Measurements from ENCODE around the gene RALGPS1. TPM values are rescaled to one million over a fixed set of nuclear protein-coding genes. Genes with fewer than 3 reads are reported as not detected.

The RALGPS1 gene
- total RNA-seq, 2 donors from 2014 or later, result 15.3 to 79.4 TPM

- no peaks in the 10 kb centered on the region for H3K9me3 ChIP-seq
- DNase-seq (peak in 3 of 4 donors; percentile 1 to 3 (median 1)), ATAC-seq (no peak)
- no peak overlapping the region for H3K4me3 ChIP-seq
- H3K36me3 ChIP-seq (replicated peaks in 1 of 2; ENCODE audit: insufficient read depth in 1 of 2, low read depth in 2 of 2), result no peaks in the 10 kb centered on the region
- no peaks in the 10 kb centered on the region for H3K27me3 ChIP-seq
- H3K27ac ChIP-seq, result no peak overlapping the region
- 94 to 95% methylated on average over 6 of the region's 6 CpGs for WGBS, 2 donors
- TF ChIP-seq, protein P1, sequence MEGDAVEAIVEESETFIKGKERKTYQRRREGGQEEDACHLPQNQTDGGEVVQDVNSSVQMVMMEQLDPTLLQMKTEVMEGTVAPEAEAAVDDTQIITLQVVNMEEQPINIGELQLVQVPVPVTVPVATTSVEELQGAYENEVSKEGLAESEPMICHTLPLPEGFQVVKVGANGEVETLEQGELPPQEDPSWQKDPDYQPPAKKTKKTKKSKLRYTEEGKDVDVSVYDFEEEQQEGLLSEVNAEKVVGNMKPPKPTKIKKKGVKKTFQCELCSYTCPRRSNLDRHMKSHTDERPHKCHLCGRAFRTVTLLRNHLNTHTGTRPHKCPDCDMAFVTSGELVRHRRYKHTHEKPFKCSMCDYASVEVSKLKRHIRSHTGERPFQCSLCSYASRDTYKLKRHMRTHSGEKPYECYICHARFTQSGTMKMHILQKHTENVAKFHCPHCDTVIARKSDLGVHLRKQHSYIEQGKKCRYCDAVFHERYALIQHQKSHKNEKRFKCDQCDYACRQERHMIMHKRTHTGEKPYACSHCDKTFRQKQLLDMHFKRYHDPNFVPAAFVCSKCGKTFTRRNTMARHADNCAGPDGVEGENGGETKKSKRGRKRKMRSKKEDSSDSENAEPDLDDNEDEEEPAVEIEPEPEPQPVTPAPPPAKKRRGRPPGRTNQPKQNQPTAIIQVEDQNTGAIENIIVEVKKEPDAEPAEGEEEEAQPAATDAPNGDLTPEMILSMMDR (IDR thresholded peaks at IDR 0.05), result no peak
- no peak for TF ChIP-seq POLR2A (IDR thresholded peaks at IDR 0.05)
- H3K4me1 ChIP-seq, result peaks cover 4% of the 10 kb centered on the region
- intact Hi-C loops (cut with DNase I), result no loop called here
These were observed 267.1 kb downstream of the RALGPS1 start for GRCh38 chr9:127181595-127182190.

- TF ChIP-seq POLR2A (IDR thresholded peaks at IDR 0.05), result no peak
- TF ChIP-seq, protein P1 (IDR thresholded peaks at IDR 0.05), result no peak
- intact Hi-C loops (cut with DNase I), result no loop called here
- Histone ChIP-seq H3K27me3 (no peaks in the 10 kb centered on the region), H3K27ac (no peak overlapping the region), H3K9me3 (no peaks in the 10 kb centered on the region), H3K4me1 (peaks cover 4% of the 10 kb centered on the region), H3K4me3 (no peak overlapping the region), H3K36me3 (replicated peaks in 1 of 2; ENCODE audit: insufficient read depth in 1 of 2, low read depth in 2 of 2) (no peaks in the 10 kb centered on the region)
- no peak for ATAC-seq
- DNase-seq, result no peak
- 87 to 93% methylated on average over 9 to 14 of the region's 14 CpGs for WGBS, 2 donors
These were observed 268.5 kb downstream of the RALGPS1 start for GRCh38 chr9:127182901-127183746.

GRCh38 chr9:127183814-127184582, 269.4 kb downstream of the RALGPS1 start:
- ATAC-seq, result no peak
- H3K27ac ChIP-seq, result no peak overlapping the region
- WGBS, 2 donors, result 82 to 88% methylated on average over 17 of the region's 17 CpGs
- H3K4me3 ChIP-seq, result no peak overlapping the region
- H3K4me1 ChIP-seq, result peaks cover 4% of the 10 kb centered on the region
- intact Hi-C loops (cut with DNase I), result no loop called here
- no peaks in the 10 kb centered on the region for H3K27me3 ChIP-seq
- TF ChIP-seq POLR2A (IDR thresholded peaks at IDR 0.05), result no peak
- TF ChIP-seq, protein P1 (IDR thresholded peaks at IDR 0.05), result no peak
- peak in 1 of 4 donors; percentile 18 for DNase-seq
- no peaks in the 10 kb centered on the region for H3K9me3 ChIP-seq
- H3K36me3 ChIP-seq (replicated peaks in 1 of 2; ENCODE audit: insufficient read depth in 1 of 2, low read depth in 2 of 2), result no peaks in the 10 kb centered on the region

DNA sequence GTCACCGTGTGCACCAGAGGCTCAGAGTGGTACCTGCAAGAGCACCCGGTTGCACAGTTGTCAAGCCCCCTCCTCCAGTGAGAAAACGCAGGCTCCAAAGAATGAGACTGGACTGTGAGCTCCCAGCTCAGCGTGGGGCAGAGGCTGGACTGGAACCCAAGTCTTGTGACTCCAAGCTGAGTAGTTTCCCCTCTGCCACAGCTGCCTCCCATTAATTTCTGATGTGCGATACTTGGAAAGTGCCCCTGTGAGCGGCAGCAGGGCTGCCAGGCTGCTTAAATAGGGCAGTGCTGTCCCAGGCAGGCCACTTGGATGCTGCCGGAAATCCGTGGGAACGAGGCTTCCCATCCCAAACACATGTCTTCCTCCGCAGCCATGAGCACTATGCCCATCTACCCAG, 270.1 kb downstream of the RALGPS1 start:
- Histone ChIP-seq H3K36me3 (replicated peaks in 1 of 2; ENCODE audit: insufficient read depth in 1 of 2, low read depth in 2 of 2) (no peaks in the 10 kb centered on the region), H3K4me1 (peaks cover 4% of the 10 kb centered on the region), H3K27ac (no peak overlapping the region), H3K9me3 (no peaks in the 10 kb centered on the region), H3K4me3 (no peak overlapping the region), H3K27me3 (no peaks in the 10 kb centered on the region)
- ATAC-seq (no peak), DNase-seq (no peak)
- WGBS, 2 donors, result 88 to 92% methylated on average over 8 to 10 of the region's 10 CpGs
- intact Hi-C loops (cut with DNase I), result no loop called here
- TF ChIP-seq POLR2A (IDR thresholded peaks at IDR 0.05), result no peak
- TF ChIP-seq, protein P1 (IDR thresholded peaks at IDR 0.05), result no peak
